Nephron (organoid): ENCODE results near the gene SLC35E2B.
"Not testable (repeated sequence)": the region's sequence is repeated elsewhere in the genome, so short reads cannot be mapped to it uniquely, and the experiment has no call there.

Experiments used
- H3K27ac Mint-ChIP-seq, 3 experiments: 2 replicates each; pipeline ENCODE4 v1.8.0; 2020; ENCODE audit warnings: mixed read lengths in 3 of 3, mild to moderate bottlenecking in 2 of 3, moderate library complexity in 1 of 3
- H3K27me3 Mint-ChIP-seq: 2 replicates; pipeline ENCODE4 v1.8.0; 2021; ENCODE audit warnings: low read depth, mild to moderate bottlenecking, moderate library complexity, mixed read lengths
- H3K36me3 Mint-ChIP-seq: 2 replicates; pipeline ENCODE4 v1.8.0; 2020; ENCODE audit warnings: low read depth, mixed read lengths
- H3K4me1 Mint-ChIP-seq: 2 replicates; pipeline ENCODE4 v1.8.0; 2020; ENCODE audit warnings: mixed read lengths
- H3K4me3 Mint-ChIP-seq, 3 experiments: 2 replicates each; pipeline ENCODE4 v1.8.0; 2020; ENCODE audit warnings: mild to moderate bottlenecking in 3 of 3, mixed read lengths in 3 of 3, moderate library complexity in 2 of 3
- H3K9me3 Mint-ChIP-seq: 2 replicates; pipeline ENCODE4 v1.8.0; 2020; ENCODE audit warnings: mixed read lengths
- TF ChIP-seq, protein P1 (sequence below), 3 experiments: fragments of 200-600 bp; sonication (generic); IDR thresholded peaks; one replicate each; pipeline ENCODE4 v1.5.0; 2021; ENCODE audit warnings: antibody characterized with exemption in 3 of 3; ENCODE audit not compliant: unreplicated experiment in 3 of 3

The SLC35E2B gene

DNA sequence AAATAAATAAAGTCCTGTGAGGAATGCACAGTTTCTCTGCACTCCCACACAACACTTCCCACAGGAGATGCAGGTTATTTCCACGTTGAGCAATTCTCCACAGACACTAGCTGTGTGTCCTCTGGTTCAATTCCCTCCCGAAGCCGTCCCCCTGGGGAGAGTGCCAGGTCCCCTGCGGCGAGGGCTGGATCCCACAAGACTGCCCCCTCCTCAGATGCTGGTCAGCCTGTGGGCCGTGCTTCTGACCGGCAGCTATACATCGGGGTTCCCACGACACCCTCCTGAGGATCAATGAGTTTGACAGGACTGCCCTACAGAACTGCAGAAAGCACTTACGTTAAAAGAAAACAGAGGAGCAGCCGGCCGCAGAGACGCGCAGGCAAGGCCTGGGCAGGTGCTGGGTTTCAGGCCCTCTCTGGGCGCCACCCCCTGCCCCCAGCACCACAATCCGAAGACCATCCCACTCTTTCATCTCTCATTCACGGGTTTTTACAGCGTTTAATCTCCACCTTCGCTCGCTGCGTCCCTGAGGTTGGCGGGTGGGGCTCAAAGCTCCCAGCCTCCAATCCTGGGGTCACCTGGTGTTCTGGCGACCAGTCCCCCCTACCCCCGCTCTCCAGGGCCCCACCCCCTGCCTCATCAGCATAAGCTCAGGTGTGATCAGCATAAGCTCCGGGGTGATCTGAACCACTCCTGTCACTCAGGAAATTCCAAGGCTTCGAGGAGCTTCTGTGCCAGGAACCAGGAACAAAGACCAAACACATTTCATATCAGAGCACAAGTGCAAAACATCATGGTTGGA lies 9.3 kb downstream of the SLC35E2B start:
- Mint-ChIP-seq H3K27ac (peak overlapping the region in 1 of 3 experiments; percentile 22), H3K27me3 (no peaks in the 10 kb centered on the region), H3K9me3 (no peaks in the 10 kb centered on the region), H3K36me3 (peaks cover 17% of the 10 kb centered on the region), H3K4me1 (peaks cover 5% of the 10 kb centered on the region), H3K4me3 (no peak overlapping the region)
- TF ChIP-seq, protein P1, sequence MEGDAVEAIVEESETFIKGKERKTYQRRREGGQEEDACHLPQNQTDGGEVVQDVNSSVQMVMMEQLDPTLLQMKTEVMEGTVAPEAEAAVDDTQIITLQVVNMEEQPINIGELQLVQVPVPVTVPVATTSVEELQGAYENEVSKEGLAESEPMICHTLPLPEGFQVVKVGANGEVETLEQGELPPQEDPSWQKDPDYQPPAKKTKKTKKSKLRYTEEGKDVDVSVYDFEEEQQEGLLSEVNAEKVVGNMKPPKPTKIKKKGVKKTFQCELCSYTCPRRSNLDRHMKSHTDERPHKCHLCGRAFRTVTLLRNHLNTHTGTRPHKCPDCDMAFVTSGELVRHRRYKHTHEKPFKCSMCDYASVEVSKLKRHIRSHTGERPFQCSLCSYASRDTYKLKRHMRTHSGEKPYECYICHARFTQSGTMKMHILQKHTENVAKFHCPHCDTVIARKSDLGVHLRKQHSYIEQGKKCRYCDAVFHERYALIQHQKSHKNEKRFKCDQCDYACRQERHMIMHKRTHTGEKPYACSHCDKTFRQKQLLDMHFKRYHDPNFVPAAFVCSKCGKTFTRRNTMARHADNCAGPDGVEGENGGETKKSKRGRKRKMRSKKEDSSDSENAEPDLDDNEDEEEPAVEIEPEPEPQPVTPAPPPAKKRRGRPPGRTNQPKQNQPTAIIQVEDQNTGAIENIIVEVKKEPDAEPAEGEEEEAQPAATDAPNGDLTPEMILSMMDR (IDR thresholded peaks at IDR 0.05; ENCODE audit: unreplicated experiment in 3 of 3): no peak

DNA sequence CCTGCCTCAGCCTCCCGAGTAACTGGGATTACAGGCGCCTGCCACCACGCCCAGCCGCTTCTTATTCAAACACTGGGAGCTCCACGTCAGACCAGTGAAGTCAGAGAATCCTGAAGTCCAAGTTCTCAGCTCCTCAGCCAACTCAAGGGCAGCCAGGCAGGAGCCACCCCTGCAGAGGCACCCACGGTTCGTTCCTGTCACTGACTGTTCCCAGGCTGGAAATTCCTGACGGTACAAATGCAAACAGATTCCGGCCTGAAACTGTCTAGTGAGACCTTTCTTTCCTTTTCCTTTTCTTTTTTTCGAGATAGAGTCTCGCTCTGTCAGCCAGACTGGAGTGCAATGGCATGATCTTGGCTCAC lies 11.7 kb downstream of the SLC35E2B start:
- no peak overlapping the region for H3K27ac Mint-ChIP-seq
- no peaks in the 10 kb centered on the region for H3K4me1 Mint-ChIP-seq
- TF ChIP-seq, protein P1 (IDR thresholded peaks at IDR 0.05; ENCODE audit: unreplicated experiment in 3 of 3): no peak
- H3K36me3 Mint-ChIP-seq: peaks cover 17% of the 10 kb centered on the region
- no peaks in the 10 kb centered on the region for H3K27me3 Mint-ChIP-seq
- no peaks in the 10 kb centered on the region for H3K9me3 Mint-ChIP-seq
- no peak overlapping the region for H3K4me3 Mint-ChIP-seq

DNA sequence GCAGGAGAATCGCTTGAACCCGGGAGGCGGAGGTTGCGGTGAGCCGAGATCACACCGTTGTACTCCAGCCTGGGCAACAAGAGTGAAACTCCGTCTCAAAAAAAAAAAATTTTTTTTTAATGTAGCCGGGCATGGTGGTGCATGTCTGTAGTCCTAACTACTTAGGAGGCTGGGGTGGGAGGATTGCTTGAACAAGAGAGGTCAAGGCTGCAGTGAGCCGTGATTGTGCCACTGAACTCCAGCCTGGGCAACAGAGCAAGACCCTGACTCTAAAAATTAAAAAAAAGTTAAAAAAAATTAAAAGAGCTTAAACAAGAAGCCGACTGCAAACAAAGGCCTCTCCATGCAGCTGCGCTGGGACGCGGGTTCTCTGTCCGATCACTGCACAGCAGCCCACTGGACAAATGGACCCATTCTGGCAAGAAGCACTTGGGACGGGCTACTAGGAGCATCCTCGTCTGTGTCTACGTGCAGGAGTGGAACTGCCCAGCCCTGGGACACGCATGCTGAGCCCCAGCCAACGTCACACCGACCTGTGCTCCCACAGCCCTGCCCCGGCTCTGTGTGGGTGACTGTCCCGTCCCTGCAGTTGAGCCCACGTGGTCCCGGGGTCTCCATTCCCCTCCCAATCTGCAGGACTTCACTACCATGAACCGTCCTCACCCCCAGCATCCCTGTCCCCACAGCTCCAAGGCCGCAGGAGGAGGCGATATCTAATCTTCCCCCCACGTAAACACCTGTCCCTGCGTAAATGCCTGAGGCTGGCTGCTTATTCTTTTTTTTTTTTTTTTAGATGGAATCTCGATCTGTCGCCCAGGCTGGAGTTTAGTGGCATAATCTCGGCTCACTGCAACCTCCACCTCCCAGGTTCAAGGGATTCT lies 12.3 kb downstream of the SLC35E2B start:
- H3K4me1 Mint-ChIP-seq: no peaks in the 10 kb centered on the region
- no peak overlapping the region for H3K4me3 Mint-ChIP-seq
- TF ChIP-seq, protein P1 (IDR thresholded peaks at IDR 0.05; ENCODE audit: unreplicated experiment in 3 of 3): no peak
- H3K27me3 Mint-ChIP-seq: no peaks in the 10 kb centered on the region
- H3K27ac Mint-ChIP-seq: no peak overlapping the region
- peaks cover 15% of the 10 kb centered on the region for H3K36me3 Mint-ChIP-seq
- no peaks in the 10 kb centered on the region for H3K9me3 Mint-ChIP-seq

DNA sequence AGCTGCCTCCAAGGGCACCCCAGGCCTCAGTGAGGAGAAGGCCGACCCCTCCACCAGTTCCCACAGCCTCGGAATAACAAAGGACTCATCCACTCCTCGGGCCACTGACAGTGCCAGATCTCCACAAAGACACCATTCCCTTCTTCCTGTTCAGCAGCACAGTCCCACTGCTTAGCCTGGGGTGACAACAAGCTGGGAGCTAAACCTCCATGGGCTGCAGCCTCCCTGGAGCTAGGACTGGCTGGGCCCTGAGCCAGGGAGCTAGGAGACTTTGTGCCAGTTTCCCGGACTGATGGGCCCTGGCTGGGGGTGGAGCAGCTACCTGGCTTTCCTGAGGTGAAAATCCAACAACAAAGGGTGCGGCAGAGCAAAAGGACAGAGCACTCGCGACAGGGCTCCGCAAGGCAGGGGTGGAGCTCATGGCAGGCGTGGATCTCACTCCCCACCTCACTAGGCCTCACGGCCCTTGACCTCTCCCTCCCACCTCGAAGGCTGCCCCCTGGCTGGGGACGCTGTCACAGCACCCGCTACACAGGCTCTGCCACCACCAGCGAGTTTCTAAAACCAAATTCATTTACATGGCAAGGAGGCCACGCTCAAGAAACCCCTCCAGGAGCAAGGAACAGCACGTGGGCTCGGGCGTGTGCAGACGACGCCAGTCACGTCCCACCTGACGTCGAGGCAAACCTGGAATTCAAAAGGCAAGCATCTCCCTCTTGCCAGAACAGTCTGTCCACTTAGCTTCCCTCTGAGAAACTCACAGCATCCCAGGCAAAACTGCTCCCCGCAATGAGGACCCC lies 13.8 kb downstream of the SLC35E2B start:
- Mint-ChIP-seq H3K27ac (peak overlapping the region in 2 of 3 experiments; percentile 26 to 91), H3K27me3 (no peaks in the 10 kb centered on the region), H3K4me3 (peak overlapping the region in 1 of 3 experiments; percentile 25), H3K9me3 (no peaks in the 10 kb centered on the region), H3K36me3 (peaks cover 10% of the 10 kb centered on the region), H3K4me1 (no peaks in the 10 kb centered on the region)
- TF ChIP-seq, protein P1 (IDR thresholded peaks at IDR 0.05; ENCODE audit: unreplicated experiment in 3 of 3): peak in 2 of 3 experiments; percentile 13 to 35

DNA sequence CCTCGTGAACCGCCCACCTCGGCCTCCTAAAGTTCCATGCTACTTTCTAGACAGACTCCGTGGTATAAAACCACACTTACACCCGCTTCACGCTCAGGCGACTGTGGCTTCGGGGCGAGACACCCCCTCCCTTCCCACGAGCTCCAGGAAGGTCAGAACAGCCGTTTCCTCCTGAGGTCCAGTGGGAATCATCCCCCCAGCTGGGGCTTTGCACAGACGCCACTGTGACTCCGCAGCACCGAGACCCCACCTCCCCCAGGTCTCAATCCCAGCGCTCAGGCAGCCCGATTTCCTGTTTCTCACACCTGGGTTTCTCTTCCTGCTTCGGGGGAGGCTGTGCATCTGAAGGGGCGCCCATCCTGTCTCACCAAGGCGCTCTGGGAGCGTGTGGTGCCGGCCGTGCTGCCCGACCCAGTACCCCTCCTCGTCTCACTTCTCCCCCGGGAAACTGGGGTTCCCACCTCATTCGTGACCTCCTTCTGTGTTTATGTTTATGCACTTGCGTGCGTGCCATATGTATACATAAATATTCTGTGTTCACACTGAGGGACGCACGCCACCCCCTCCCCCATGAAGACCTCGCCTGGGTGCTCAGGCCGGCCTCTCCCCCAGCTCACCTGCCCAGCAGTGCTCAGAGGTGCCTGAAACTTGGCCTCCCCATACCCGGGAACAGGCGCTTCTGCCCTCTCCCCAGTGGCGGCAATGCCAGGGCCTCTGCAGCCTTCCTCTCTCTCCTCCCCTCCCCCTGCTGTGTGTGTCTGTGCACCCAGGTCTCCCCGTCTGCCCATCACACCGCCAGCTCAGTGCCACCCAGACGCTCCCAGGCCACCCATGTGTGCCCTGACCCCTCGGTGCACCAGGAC lies 14.6 kb downstream of the SLC35E2B start:
- Mint-ChIP-seq H3K27me3 (no peaks in the 10 kb centered on the region), H3K4me1 (no peaks in the 10 kb centered on the region), H3K4me3 (peak overlapping the region in 1 of 3 experiments; percentile 25), H3K27ac (peak overlapping the region in 2 of 3 experiments; percentile 22 to 91), H3K9me3 (no peaks in the 10 kb centered on the region), H3K36me3 (peaks cover 13% of the 10 kb centered on the region)
- TF ChIP-seq, protein P1 (IDR thresholded peaks at IDR 0.05; ENCODE audit: unreplicated experiment in 3 of 3): no peak

DNA sequence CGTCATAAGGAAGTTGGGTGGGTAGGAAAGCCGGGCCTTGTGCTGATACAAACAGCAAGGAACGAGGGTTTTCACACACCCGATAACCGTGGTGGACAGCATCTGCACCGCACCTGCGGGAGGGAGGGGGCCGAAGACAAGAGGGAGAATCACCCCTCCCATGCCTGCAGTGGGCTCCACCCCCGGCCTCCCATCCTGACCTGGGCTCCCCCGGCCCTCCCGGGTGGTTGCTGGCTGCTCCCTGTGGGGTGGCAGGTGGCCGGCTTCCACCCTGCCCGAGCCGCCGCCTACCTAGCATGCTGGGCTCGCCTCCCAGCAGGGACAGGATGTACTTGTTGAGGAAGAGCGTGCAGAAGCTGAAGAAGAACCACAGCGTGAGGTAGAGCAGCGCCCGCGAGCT lies 16.5 kb downstream of the SLC35E2B start:
- H3K27me3 Mint-ChIP-seq, H3K4me1 Mint-ChIP-seq, H3K9me3 Mint-ChIP-seq, H3K4me3 Mint-ChIP-seq, H3K27ac Mint-ChIP-seq: not testable (repeated sequence)
- peaks cover 17% of the 10 kb centered on the region for H3K36me3 Mint-ChIP-seq

DNA sequence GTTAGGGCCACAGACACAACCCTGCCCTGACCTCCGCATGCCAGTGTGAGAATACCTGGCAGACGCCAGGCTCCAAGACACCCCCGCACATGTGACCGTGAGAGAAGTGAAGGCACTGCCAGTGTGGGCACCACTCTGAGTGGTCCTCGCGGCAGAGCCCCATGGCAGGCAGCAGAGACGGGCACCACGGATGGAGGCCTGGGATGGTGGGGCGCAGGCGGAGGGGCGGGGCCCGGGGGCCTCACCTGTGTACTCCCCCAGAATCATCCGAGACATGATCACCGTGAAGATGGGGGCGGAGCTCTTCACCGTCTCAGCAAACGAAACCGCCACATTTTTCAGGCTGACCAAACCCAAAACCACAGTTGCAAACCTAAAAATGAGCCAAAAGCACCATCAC lies 17.4 kb downstream of the SLC35E2B start:
- H3K27me3 Mint-ChIP-seq, H3K4me3 Mint-ChIP-seq, H3K27ac Mint-ChIP-seq, H3K4me1 Mint-ChIP-seq, H3K9me3 Mint-ChIP-seq: not testable (repeated sequence)
- H3K36me3 Mint-ChIP-seq: peaks cover 20% of the 10 kb centered on the region

DNA sequence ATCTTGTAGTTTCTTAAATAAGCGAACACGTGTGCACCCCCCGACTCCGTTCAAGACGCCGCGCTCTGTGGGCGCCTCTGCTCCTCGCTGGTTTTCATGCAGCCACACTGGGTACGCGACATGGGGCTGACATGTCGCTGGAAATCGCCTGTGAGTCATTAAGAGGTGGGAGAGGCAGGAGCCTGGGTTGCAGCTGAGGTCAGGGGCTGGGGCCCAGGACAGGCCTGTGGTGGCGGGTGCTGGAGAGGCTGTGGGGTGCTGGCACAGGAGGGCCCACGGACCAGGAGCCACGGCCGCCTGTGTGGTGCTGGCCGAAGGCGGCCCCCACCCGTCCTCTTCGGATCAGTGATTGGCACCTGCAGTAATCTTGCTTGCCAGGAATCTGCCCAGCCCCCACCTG lies 17.8 kb downstream of the SLC35E2B start:
- H3K9me3 Mint-ChIP-seq, H3K27me3 Mint-ChIP-seq, H3K4me1 Mint-ChIP-seq, H3K27ac Mint-ChIP-seq, H3K4me3 Mint-ChIP-seq: not testable (repeated sequence)
- H3K36me3 Mint-ChIP-seq: peaks cover 24% of the 10 kb centered on the region
